Thyroid gland (tissue), 4 donors: ENCODE data around the gene LTBP3.

ENCODE experiments used
- CTCF ChIP-seq, 6 experiments: fragments of 200-600 bp in 3 of 6; fragments of 450-650 bp in 3 of 6; sonication (generic) in 3 of 6; IDR thresholded peaks; one replicate each; pipeline ENCODE4 v1.5.1; 2016 to 2019; ENCODE audit warnings: antibody characterized with exemption in 6 of 6, mild to moderate bottlenecking in 2 of 6, inconsistent platforms in 1 of 6, moderate library complexity in 1 of 6
- POLR2A ChIP-seq, 2 donors: fragments of 450-650 bp; IDR thresholded peaks; one replicate each; pipeline ENCODE4 v1.6.1; 2017; ENCODE audit warnings: antibody characterized with exemption in 2 of 2, mild to moderate bottlenecking in 2 of 2, moderate library complexity in 1 of 2

- TF ChIP-seq CTCF (IDR thresholded peaks at IDR 0.05) (no peak), POLR2A (IDR thresholded peaks at IDR 0.05) (no peak)
Observed at GRCh38 chr11:65580756-65581155, 22.6 kb upstream of the LTBP3 start.
